SHP77 (cell line): ENCODE measurements around the gene MFSD1.

Experiments used
- DNase-seq, 2 experiments: peaks; one replicate each; lab custom pipeline; 2025; lab: John Stamatoyannopoulos, UW

MFSD1 gene, protein sequence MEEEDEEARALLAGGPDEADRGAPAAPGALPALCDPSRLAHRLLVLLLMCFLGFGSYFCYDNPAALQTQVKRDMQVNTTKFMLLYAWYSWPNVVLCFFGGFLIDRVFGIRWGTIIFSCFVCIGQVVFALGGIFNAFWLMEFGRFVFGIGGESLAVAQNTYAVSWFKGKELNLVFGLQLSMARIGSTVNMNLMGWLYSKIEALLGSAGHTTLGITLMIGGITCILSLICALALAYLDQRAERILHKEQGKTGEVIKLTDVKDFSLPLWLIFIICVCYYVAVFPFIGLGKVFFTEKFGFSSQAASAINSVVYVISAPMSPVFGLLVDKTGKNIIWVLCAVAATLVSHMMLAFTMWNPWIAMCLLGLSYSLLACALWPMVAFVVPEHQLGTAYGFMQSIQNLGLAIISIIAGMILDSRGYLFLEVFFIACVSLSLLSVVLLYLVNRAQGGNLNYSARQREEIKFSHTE

DNA sequence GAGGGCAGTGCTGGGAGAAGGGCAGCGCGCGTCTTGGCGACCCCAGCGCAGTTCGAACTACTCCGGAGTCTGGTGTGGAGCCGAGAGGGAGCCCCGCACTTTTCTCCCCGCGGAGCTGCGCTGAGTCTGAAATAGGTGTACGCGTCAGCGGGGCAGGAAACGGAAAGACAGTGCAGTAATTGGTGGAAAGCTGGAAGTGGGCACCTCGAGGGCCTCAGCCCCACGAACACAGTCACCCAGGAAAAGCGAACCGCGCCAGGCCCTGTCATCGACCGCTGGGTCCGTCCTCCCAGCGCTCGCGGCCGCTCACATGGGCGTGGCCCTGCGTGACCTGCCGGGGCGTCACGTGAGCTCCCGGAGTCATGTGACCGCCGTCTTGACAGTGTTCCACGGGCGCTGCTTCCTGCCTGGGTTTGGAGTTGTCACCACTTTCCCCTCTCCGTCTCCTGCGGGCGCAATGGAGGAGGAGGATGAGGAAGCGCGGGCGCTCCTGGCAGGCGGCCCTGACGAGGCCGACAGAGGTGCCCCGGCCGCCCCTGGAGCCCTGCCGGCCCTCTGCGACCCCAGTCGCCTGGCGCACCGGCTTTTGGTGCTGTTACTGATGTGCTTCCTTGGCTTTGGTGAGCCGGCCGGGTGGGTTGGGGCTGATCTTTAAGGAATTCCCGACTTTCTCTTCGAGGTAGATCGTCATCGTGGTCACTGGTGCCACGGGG is at the start of gene MFSD1:
Gene MFSD1, plus strand, starts transcription at position 359 of the 713 bp plus-strand sequence. Its CDS starts 99 bp downstream, at position 458.
- DNase-seq: peak; percentile 87 to 94

DNA sequence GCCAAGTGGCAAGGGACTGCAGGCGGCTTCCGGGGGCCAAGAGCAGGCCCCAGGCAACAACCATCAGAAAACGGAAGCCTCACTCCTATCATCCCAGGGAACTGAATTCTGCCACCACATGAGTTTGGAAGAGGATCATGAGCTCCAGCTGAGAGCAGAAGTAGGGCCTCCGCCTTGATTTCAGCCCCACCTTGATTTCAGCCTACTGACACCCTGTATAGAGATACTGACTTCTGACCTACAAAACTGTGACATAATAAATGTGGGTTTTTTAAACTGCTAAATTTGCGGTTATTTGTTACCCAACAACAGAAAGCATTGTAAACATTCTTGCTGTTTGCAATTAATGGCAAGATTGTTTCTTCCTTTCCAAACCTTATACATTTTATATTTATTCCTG is 48.0 kb upstream of the MFSD1 start:
- DNase-seq: no peak

DNA sequence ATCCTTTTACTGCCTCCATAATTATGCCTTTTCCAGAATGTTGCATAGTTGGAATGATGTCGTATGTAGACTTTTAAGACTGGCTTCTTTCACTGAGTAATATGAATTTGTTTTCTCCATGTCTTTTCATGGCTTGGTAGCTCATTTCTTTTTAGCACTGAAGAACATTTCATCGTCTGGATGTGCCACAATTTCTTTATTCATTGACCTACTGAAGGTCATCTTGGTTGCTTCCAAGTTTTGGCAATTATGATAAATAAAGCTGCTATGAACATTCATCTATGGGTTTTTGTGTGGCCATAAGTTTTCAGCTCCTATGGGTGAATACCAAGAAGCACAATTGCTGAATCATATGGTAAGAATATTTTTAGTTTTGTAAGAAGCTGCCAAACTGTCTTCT is 46.4 kb upstream of the MFSD1 start:
- DNase-seq: no peak

DNA sequence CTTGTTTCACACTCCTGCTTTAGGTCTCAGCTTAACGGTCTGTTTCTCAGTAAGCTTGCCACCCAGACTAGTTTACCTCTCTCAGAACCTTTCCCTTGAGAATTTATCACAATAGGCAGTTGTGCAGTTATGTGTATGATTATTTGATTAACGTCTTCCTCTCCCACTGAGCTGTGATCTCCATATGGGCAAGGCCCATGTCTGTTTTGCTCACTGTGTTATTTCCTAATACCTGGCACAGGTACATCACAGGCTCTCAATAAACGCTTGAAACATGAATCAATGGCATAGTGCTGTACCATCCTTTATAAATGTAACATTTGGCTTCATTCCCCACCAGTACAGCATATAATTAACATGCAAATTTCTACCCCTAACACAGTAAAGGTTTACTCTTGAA is 40.5 kb upstream of the MFSD1 start:
- DNase-seq: no peak

DNA sequence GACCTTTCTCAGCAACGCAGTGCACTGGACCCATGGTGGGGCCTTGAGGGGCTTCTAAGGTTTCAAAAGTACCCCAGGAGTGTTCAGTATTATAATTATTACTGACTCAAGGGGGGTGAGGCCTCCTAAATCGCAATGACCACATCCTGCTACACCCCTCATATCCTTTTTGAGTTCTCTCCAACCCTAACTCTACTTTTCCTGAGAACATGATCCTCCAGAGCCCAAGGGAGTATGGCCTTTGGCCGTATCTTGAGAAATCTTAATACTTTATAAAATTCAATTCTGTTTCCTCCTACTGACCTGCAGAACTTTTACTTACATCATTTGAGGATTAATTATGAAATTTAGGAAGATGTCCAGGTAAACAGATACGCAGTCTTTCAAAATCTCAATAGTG is 39.2 kb upstream of the MFSD1 start:
- DNase-seq: no peak

DNA sequence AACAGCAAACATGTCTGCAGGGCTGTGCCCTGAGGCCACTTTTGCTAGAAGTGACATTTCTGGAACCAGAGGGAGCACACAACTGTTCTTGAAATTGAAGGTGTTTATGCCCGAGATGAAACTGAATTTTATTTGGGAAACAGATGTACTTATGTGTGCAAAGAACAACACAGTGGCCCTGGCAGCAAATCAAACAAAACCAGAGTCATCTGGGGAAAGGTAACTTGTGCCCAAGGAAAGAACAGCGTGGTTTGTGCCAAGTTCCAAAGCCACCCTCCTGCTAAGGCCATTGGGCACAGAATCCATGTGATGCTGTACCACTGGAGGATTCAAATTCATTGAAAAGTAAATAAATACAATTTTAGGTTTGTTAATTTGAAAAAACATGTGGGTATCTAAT is 38.4 kb upstream of the MFSD1 start:
- DNase-seq: no peak

DNA sequence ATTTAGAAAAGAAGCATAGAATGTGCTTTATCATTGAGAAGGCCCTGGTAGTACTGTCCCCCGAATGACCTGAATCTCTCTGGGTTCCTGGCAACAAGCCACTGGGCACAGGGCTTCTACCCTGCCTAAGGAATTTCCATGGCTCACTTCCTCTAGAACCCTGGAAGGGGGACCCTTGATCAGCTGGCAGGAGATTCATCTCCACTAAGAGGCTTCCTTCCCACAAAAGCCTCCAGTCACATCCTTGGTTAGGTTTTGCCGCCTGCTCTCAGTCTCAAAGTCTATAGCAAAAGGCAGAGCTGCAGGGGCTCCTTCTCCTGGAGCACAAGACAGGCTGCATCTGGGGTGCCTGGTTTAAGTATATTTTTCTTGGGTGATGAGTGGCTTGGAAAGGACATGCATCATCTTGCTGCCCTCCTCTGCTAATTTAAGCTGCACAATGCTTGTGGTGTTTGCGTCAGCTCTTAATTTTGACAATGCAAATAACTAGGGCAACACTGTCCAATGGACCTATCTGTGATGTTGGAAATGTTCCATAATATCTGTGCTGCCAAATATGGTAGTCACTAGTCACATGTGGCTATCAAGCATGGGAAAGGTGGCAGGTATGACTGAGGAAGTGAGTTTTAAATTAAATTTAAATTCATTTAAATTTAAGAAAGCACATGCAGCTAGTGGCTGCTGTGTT is 36.2 kb upstream of the MFSD1 start:
- DNase-seq: no peak

DNA sequence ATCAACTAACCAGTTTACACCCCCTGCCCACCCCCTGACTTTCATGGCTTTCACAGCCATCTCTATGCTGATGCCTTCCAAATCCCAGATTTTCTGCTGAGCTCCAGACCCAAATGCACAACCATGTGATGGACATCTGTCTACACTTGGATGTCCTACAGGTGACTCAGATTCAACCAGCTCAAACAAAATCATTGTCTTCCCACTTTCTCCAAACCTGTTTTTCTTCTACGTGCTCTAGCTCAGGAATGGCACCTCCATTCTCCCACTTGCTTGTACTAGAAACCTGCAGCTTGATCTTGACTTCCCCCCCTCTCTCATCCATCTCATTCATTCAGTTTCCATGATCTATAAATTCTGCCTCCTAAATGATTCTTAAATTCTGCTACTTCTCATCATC is 35.5 kb upstream of the MFSD1 start:
- DNase-seq: no peak

DNA sequence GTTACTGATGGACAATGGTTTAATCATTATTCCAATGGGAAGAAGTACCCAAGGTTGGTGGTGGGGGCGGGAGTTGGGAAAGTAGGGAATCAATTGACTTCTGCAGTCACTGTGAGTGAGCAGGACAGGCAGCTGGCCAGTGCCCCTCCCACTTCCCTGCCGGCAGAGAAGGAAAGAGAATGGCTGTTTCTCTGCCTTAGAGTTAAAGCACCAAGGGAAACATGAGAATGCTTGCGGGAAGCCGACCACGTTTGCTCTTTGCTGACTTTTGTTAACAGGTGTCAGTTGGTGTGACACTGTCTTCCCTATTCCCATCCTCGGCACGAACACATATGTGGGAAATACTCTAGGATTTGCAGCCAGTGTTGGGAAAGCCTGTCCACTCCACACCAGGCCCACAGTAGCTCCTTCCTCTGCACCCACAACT is 33.5 kb upstream of the MFSD1 start:
- no peak for DNase-seq

DNA sequence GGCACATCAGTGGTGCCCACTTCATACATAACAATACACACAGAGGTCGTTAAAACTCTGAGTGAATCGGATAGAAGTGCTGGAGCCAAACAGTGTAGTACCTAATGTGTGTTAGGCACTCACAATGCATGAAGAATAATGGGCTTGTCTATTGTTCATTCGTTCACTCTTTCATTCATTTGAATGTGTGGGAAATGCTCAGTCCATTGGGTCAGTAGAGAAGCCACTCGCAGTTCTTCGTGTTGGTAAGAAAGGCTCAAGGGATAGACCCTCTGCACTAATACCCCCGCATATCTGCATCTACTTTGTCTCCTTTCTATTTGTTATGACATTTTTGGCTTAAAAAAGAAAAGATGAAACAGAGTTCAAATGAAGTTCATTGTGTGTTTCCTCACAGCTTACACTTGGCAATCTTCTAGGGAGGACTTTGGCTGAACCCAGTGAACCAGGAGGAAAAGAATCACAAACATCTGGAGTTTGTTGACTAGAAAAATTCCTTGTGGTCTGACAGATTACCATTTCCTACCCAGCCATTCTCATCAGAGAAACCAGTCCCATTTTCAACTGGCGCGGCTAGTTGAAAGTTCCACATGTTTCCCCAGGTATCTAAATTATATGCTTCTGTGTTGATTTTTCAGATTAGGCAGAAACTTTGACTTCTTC is 32.8 kb upstream of the MFSD1 start:
- no peak for DNase-seq

DNA sequence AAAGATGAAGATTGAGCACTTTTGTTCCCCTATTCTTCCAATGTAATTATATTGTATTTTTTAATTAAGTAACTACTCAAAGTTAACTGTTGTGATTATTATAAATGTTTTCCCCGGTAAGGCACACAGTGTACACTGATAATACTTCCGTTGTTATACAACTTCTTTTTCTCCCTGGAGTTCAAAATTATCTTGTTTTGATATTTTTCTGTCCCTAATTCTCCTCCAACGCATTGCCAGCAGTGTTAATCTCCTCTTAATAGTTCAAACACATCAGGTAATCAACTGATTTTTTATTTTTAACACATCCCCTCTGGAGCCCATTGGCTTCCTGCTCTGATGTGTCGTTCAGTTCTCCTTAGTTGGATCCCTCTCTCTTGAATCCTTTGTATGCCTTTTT is 32.3 kb upstream of the MFSD1 start:
- DNase-seq: no peak

DNA sequence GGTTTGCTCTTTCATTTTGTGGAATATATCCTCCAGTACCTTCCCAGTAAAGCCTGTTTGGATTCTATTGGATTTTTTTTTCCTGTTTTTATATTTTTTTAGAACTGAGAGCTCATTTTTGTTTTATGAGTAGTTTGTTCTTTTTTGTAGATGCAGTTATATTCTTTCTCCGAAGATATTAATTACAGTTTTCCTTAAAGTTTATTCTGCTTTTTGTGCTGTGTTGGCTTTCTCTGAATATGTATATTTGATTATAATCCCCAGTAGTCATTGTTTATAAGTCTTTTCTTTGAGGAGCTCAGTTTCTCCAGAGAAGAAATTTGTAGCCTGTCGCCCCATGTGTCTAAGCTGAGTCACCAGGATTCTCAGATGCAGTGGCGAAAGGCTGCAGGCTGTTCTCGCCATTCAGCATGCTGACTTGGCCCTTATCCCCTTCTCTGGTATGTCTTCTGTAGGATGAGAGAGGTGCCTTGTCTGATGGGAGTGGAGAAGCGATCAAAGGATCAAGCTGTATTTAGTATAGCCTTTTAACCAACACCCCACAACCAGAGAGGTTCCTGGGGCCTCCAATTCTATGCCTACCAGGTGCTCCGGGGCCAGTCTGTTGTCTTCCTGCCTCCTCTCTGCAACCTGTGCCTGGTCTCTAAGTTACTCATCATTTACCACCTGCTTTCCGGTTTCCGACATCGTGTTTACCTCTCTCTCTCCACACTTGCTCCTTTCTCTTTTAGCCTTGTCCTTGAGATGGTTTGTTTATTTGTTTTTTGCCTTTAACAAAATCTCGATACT is 31.7 kb upstream of the MFSD1 start:
- DNase-seq: no peak

DNA sequence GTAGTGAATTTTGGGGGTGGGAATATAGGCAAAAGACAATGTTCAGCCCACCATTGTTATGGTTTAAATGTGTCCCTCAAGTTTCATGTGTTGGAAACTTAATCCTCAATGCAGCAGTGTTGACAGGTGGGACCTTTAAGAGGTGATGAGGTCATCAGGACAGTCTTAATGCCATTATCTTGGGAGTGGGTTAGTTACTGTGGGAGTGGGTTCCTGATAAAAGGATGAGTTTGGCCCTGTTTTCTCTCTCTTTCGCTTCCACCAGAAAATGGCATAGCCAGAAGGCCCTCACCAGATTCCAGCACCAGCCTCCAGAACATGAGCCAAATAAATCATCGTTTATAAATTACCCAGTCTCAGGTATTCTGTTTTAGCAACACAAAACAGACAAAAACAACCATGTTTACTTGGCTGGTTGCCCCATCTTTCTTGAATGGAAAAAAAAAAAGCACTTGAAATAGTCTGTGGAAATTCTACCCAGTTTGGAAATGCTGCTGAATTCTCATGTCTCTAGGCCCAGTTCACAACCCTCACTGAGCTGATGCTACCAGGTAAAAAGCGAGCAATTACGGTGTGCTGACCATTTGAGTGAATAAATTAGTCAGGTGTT is 31.0 kb upstream of the MFSD1 start:
- DNase-seq: no peak

DNA sequence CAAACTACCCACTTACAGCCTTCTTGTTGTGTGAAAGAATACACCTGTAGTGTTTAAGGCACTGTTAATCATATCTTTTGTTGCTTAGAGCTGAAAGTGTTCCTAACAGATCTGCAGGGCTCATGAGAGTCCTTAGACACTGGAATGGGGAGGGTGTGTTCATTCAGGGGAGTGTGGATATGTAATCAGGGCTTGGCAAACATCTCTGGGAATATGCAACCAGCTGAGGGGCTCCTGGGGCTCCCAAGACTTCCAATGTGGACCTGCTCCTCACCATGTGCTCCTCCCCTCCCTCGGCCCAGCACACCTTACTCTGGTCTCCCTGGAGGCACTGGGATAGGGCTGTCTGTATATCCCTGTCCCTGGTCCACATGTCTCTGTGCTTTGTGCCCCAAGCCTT is 30.3 kb upstream of the MFSD1 start:
- DNase-seq: no peak

DNA sequence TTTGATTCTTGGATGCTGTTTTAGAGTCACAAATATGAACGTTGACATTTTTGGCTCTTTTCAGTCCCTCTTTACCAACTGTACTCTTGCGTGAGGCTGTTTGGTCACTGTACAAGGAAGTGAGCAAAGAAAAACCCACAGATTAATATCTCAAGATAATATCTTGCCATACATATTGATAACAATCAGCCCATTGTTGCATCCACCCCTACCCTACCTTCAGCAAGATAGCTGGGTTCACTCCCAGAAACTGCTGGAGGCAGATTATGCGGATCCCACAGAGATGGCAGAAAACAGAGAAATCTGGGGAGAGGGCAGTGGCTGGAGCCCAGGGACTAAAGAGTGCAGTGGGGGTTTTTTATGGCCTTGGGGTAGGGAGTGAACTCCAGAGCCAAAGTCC is 29.9 kb upstream of the MFSD1 start:
- no peak for DNase-seq

DNA sequence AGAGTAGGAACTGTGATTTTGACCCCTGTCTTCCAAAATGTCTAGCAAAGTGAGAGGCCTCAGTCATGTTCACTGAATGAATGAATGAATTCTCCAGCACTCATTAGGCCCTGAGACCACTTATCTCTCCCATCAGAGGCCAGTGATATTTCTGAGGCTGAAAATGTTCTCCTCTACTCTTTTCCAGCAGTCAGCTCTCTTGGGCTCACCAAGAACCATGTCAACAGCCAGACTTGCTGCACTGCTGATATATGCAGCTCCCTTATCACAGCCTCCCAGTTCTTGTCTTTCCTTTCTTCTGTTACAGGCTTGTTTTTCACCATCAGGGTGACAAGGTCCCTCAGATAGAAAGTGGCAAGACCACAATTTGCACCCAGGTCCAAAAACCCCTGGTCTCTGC is 28.7 kb upstream of the MFSD1 start:
- DNase-seq: no peak

DNA sequence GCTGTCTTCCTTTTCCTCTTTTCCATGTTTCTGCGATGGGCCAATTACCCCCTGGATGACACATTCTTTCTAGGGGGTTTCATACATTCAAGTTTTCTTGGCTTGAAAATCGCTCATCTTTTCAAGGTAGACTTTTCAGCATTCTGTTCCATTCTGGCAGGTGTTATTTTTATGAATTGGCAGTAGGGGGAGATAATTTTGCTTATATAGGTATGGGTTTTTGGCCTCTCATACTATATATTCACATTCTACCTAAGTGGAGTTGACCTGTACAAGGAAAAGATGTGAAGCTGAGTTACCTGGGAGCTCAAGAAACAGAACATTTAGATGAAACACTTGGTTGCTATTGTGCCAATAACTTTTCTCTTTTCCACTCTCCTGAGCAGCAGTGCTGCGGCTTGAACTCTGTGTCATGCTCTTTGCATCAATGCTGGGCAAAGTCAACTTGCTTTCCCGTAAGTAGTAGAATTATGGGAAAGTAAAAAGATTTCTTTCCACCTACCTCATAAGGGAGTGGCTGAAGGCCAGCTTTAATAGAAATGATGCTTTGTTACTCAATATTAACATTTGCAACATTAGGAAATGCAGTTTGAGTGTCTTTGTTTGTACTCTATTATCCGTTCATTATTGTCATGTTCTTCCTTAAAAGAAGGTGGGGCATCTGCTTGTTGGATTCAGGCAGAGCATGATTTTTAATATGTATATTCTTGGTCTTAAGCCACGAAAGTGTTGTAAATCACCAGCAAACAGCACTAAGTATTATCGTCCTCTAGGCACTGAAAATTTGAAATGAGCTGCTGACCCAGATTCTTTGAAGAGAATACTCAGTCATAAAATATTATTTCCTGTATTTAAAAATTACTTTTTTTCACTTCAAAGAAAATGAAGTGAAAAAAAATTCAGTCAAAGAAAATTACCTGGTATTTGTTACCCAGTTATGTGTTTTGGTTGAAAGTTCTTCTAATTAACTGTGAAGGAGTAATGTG is 27.7 kb upstream of the MFSD1 start:
- no peak for DNase-seq

DNA sequence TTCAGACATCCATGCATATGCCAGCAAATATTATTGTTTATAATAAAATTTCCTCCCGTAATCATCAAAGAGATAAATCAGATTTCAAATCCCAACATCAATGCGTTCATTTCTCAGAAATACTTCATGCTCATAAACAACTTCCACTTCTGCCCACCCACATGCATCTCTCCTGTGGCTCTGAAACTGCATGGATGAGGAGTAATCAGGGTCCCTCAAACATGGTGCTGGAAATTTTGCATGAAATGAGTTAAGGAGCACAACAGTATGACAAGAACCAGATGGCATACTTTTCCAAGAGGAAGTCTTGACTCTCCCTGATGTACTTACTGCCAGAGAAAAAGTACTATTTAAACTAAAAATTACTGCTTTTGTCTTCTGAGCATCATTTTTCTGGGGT is 26.9 kb upstream of the MFSD1 start:
- no peak for DNase-seq
